ENCODE results near the gene RBM20. TPM values are rescaled to one million over a fixed set of nuclear protein-coding genes. Genes with fewer than 3 reads are reported as not detected.

Gene RBM20
- total and polyA plus RNA-seq, 12 donors, result 0.07 to 2.3 (median 0.28) TPM; not detected in 2

DNA sequence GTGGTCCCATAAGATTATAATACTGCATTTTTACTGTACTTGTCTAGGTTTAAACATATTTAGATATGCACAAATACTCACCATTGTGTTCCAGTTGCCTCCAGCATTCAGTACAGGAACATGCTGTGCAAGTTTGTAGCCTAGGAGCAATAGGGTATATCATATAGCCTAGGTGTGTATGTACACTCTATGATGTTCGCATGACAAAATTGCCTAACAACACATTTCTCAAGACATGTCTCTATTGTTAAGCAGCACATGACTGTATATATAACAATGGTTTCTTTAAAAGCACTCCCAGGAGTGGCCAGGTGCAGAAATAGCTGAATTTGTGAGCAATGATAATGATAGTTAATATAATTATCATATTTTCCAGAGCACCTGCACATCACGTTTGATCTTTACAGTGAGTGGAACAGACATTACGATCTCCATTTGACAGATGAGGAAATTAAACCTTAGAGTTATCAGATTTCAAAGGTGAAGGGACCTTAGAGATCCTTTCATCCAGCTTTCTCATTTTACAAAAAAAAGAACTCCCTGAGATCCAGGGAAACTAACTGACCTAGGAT, 128.4 kb downstream of the RBM20 start:
- Histone ChIP-seq H3K36me3 (replicated peaks in 1 of 2) (no peaks in the 10 kb centered on the region), H3K4me3 (no peak overlapping the region), H3K9me3 (replicated peaks in 1 of 3) (no peaks in the 10 kb centered on the region), H3K27ac (no peak overlapping the region), H3K4me1 (replicated peaks in 1 of 2) (no peaks in the 10 kb centered on the region), H3K27me3 (no peaks in the 10 kb centered on the region)
- intact Hi-C loops (cut with DNase I), result no loop called here
- DNase-seq, result no peak
- no peak for TF ChIP-seq POLR2A (IDR thresholded peaks at IDR 0.05)
- TF ChIP-seq, protein P1, sequence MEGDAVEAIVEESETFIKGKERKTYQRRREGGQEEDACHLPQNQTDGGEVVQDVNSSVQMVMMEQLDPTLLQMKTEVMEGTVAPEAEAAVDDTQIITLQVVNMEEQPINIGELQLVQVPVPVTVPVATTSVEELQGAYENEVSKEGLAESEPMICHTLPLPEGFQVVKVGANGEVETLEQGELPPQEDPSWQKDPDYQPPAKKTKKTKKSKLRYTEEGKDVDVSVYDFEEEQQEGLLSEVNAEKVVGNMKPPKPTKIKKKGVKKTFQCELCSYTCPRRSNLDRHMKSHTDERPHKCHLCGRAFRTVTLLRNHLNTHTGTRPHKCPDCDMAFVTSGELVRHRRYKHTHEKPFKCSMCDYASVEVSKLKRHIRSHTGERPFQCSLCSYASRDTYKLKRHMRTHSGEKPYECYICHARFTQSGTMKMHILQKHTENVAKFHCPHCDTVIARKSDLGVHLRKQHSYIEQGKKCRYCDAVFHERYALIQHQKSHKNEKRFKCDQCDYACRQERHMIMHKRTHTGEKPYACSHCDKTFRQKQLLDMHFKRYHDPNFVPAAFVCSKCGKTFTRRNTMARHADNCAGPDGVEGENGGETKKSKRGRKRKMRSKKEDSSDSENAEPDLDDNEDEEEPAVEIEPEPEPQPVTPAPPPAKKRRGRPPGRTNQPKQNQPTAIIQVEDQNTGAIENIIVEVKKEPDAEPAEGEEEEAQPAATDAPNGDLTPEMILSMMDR (IDR thresholded peaks at IDR 0.05), result no peak
- WGBS, 4 donors, result 81 to 87% (median 86%) methylated on average over 3 of the region's 3 CpGs

DNA sequence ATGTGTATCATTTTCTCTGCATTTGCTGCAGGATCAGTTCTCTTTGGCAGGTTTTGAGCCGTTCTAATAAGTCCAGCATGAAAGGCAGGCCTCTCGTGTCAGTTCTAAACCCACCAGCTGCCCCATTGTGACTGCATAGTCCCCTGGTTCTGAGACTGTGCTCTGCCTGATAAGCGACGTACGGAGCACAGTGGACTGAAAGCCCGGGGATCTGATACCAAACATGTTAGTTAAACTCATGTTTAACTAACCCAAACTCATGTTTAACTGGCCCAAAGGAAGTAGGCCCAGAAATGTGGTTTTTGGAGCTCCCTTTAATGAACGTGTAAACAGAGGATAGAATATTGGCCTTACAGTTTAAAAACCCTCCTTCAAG, 129.5 kb downstream of the RBM20 start:
- 89 to 92% (median 92%) methylated on average over 6 to 7 of the region's 7 CpGs for WGBS, 4 donors
- no peak overlapping the region for H3K27ac ChIP-seq

GRCh38 chr10:110774069-110775019, 130.2 kb downstream of the RBM20 start:
- no peak overlapping the region for H3K4me3 ChIP-seq
- no peaks in the 10 kb centered on the region for H3K36me3 ChIP-seq (replicated peaks in 1 of 2)
- 84 to 86% (median 86%) methylated on average over 8 of the region's 8 CpGs for WGBS, 4 donors
- no peaks in the 10 kb centered on the region for H3K9me3 ChIP-seq (replicated peaks in 1 of 3)
- intact Hi-C loops (cut with DNase I), result no loop called here
- DNase-seq, result peak in 3 of 7 donors; percentile 37 to 47 (median 45)
- no peak overlapping the region for H3K27ac ChIP-seq
- no peaks in the 10 kb centered on the region for H3K27me3 ChIP-seq
- no peak for TF ChIP-seq POLR2A (IDR thresholded peaks at IDR 0.05)
- TF ChIP-seq, protein P1 (IDR thresholded peaks at IDR 0.05), result no peak
- H3K4me1 ChIP-seq (replicated peaks in 1 of 2), result no peaks in the 10 kb centered on the region

More for the DNA sequence above, 129.5 kb downstream of the RBM20 start:
- intact Hi-C loops (cut with DNase I), result no loop called here
- Histone ChIP-seq H3K4me1 (replicated peaks in 1 of 2) (no peaks in the 10 kb centered on the region), H3K4me3 (no peak overlapping the region), H3K27me3 (no peaks in the 10 kb centered on the region), H3K36me3 (replicated peaks in 1 of 2) (no peaks in the 10 kb centered on the region), H3K9me3 (replicated peaks in 1 of 3) (no peaks in the 10 kb centered on the region)
- DNase-seq, result no peak
- TF ChIP-seq POLR2A (IDR thresholded peaks at IDR 0.05), result no peak
- TF ChIP-seq, protein P1 (IDR thresholded peaks at IDR 0.05), result no peak

DNA sequence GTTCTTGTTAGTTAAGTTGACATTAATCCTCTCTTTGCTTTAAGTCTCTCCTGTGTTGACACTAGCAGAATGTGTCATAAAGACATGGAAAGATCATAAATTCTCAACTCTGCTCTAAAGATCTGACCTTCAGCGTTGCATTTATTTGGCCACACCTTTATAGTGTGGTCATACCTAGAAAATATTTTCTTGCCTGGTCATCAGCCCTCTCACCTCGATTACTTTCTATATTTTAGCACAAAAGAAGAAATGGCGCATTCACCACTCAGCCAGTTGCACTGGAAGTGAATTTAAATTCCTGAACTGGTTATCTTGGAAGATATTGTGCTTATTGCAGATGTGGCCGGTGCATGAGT, 130.9 kb downstream of the RBM20 start:
- intact Hi-C loops (cut with DNase I), result no loop called here
- H3K36me3 ChIP-seq (replicated peaks in 1 of 2), result no peaks in the 10 kb centered on the region
- H3K27ac ChIP-seq, result no peak overlapping the region
- no peaks in the 10 kb centered on the region for H3K27me3 ChIP-seq
- no peak for DNase-seq
- WGBS, 4 donors, result 89 to 92% (median 89%) methylated on average over 4 of the region's 4 CpGs
- TF ChIP-seq POLR2A (IDR thresholded peaks at IDR 0.05), result no peak
- TF ChIP-seq, protein P1 (IDR thresholded peaks at IDR 0.05), result no peak
- H3K9me3 ChIP-seq (replicated peaks in 1 of 3), result no peaks in the 10 kb centered on the region
- H3K4me1 ChIP-seq (replicated peaks in 1 of 2), result no peaks in the 10 kb centered on the region
- H3K4me3 ChIP-seq, result no peak overlapping the region

Measured in adrenal gland (tissue), 12 donors.